Smooth muscle cell of the umbilical artery (primary cell): ENCODE results near the gene FOXE3. TPM values are rescaled to one million over a fixed set of nuclear protein-coding genes. Genes with fewer than 3 reads are reported as not detected.

Source experiments
- total RNA-seq: library from RNA; depleted of rRNA; stranded (reverse); fragments of >200 nt; gene quantifications from 2 replicates; pipeline ENCODE4 v1.2.3, GENCODE V29; 2014

FOXE3 gene
- not detected in 2 replicates for total RNA-seq

DNA sequence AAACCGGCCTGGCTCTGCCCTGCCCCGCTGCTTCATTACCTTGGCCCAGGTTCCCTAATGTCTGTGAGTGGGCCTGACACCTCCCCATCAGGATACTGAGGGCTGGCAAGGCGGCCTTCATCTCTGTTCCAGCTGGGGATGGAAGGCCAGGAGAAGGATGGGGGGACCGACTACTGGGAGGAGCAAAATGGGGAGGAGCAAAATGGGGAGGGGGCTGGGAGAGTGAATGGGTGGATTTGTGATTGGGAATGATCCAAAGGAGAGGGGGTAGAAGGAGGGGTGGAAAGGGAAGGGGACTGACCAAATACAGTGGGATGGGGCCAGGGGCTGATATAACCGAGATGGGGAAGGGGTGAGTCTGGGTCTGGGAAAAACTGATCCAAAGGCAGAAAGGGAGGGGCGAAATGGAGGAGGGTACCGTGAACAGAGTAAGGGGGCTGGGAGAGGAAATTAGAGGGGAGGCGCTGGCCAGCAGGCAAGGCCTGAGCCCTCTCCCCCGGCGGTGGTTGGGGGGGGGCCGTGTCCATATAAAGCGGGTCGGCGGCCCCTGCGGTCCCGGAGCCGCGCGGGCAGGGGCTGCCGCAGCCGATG, at the start of gene FOXE3:
FOXE3 (plus strand) TSS at position 558 of the 591 bp plus-strand sequence; CDS start at position 589, 31 bp downstream.

DNA sequence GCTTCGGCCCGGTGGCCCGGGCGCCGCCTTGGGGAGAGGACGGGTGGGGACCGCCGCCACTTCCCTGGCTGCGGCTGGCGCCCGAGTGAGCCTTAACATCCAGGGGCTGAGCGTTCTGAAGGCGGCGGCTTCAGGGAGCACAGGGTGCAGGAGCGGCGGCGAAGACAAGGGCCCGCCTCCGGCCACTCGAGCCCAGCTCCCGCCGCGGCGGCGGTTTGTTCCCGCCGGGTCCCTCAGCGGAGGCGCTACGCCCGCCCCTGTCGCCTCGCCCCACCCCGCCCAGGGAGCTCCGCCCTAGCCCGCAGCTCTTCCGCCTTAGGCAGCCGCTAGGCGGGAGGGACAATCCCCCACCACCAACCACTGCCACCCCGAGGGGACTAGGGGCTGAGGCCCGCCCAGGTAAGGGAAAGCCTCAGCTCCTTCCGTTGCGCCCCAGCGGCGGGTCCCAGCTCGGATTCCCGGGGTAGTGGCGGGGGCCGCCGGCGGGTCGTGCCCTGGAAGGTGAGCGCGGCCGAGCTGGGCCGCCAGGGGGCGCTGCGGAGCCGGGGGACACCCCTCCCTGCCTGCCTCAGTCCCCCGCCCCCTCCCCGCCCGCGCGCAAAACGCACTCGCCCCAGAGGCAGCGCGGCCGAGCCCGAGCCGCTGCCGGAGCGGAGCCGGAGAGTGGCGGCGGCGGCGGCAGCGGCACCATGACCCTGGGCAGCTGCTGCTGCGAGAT, 21.5 kb downstream of the FOXE3 start, which contains the start of gene FOXD2:
FOXD2 (plus strand) TSS at position 598 of the 718 bp plus-strand sequence; CDS start at position 690, 92 bp downstream.

Other genes starting within 250 kb of the FOXE3 start
- not detected in 2 replicates for gene PDZK1IP1, start 226.2 kb upstream of the FOXE3 start, total RNA-seq
- gene TAL1, start 184.1 kb upstream of the FOXE3 start, total RNA-seq = under 0.01 TPM in 1 of 2 replicates, not detected in the other
- 2.1 and 9.1 TPM in 2 replicates for gene STIL, start 102.1 kb upstream of the FOXE3 start, total RNA-seq
- gene CMPK1, start 82.5 kb upstream of the FOXE3 start, total RNA-seq = 154 and 212 TPM in 2 replicates
- gene FOXD2, start 21.8 kb downstream of the FOXE3 start, total RNA-seq = 0.05 TPM in 1 of 2 replicates, not detected in the other